Stomach (tissue), 9 donors: Measurements from ENCODE around the gene OR52W1. TPM values are rescaled to one million over a fixed set of nuclear protein-coding genes. Genes with fewer than 3 reads are reported as not detected.
A peak's percentile ranks its signal among the peaks of the same experiment; 100 is the strongest.

Experiments
- DNase-seq, 2 donors: peaks; one replicate each; pipeline versions ENCODE4 v3.0.0 to v3.0.0-alpha.2; 2013 to 2019
- H3K27ac ChIP-seq, 5 donors: fragments of 200-600 bp in 4 of 5; sonication (generic) in 4 of 5; one replicate each; pipeline ENCODE4 v1.5.1; 2013 to 2019; ENCODE audit warnings: mild to moderate bottlenecking in 1 of 5, moderate library complexity in 1 of 5
- H3K27me3 ChIP-seq, 3 donors: fragments of 200-600 bp; sonication (generic); one replicate each; pipeline ENCODE4 v1.5.1; 2017 to 2019; ENCODE audit warnings: mixed run types in 1 of 3
- H3K36me3 ChIP-seq, 4 donors: fragments of 200-600 bp; sonication (generic); 1 replicate in 3 of 4; 2 replicates in 1 of 4; pipeline ENCODE4 v1.5.1; 2016 to 2019
- H3K4me1 ChIP-seq, 4 donors: fragments of 200-600 bp; sonication (generic); one replicate each; pipeline ENCODE4 v1.5.1; 2016 to 2019
- H3K4me3 ChIP-seq, 4 donors: fragments of 200-600 bp; sonication (generic) in 3 of 4; one replicate each; pipeline ENCODE4 v1.5.1; 2016 to 2019; ENCODE audit warnings: mild to moderate bottlenecking in 1 of 4
- H3K9me3 ChIP-seq, 4 donors: fragments of 200-600 bp; sonication (generic); one replicate each; pipeline ENCODE4 v1.5.1; 2016 to 2019
- EP300 ChIP-seq: sonication (generic); formaldehyde crosslinking; IDR thresholded peaks from one replicate; pipeline ENCODE4 v1.6.1; 2017; ENCODE audit warnings: antibody characterized with exemption
- POLR2A ChIP-seq, 4 donors: fragments of 450-650 bp; IDR thresholded peaks; one replicate each; pipeline ENCODE4 v1.6.1; 2016; ENCODE audit warnings: antibody characterized with exemption in 4 of 4, control low read depth in 2 of 4, mild to moderate bottlenecking in 1 of 4, moderate library complexity in 1 of 4
- POLR2AphosphoS5 ChIP-seq, 3 donors: sonication (generic); formaldehyde crosslinking; IDR thresholded peaks; one replicate each; pipeline ENCODE4 v1.6.1; 2016; ENCODE audit warnings: antibody characterized with exemption in 3 of 3
- WGBS, 5 donors: extraction: QIAGEN DNeasy Blood & Tissue Kit in 3 of 5; methylation state at CpG; one replicate each; pipeline versions ENCODE4 v1.1.5 to v1.1.7; 2013 to 2018; 5-methylcytosine and 5-hydroxymethylcytosine counted together
- intact Hi-C: fragments of 100-400 bp; cut with DNase I; formaldehyde crosslinking; loops from one replicate; pipeline ENCODE4 v1.15.1; 2023; ENCODE audit warnings: low total_unique reads
- polyA plus RNA-seq, 3 donors: library from polyadenylated mRNA; stranded (reverse); fragments of 200-250 nt; gene quantifications; one replicate each; pipeline ENCODE4 v1.2.3, GENCODE V29; 2013
- total RNA-seq, 5 donors: library from RNA; depleted of rRNA; stranded (reverse); fragments of >200 nt; gene quantifications; one replicate each; pipeline versions ENCODE4 v1.1.0 to v1.2.3, GENCODE V29; 2014 to 2016
- TF ChIP-seq, protein P1 (sequence below), 7 experiments: fragments of 450-650 bp in 4 of 7; fragments of 200-600 bp in 3 of 7; sonication (generic) in 3 of 7; IDR thresholded peaks; one replicate each; pipeline ENCODE4 v1.5.1; 2016 to 2019; ENCODE audit warnings: antibody characterized with exemption in 7 of 7, control low read depth in 2 of 7, mild to moderate bottlenecking in 1 of 7
- donor health status: healthy with polysubstance abuse.
- donor health status: Bipolar disorder and iron deficiency.
- donor health status: healthy.

The OR52W1 gene
- total and polyA plus RNA-seq, 8 donors, result not detected

DNA sequence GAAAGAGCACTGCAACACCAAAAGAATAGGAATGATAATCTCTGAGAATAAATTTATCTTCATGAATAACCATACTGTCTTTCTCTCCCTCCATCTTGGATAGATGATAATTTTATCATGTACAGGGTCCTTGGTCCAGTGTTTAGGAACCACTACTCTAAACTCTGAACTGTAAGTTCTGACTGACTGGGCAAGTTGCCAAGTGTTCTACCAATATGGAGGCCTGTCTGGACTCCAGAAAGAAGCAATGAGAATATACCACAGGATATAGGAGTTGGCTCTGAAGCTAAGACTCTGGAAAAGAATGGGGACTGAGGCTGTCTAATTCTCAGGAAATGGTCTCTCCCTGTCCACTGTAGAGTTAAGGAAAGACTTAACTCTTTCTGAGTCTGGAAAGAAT, 33.9 kb downstream of the OR52W1 start:
- H3K36me3 ChIP-seq, result no peaks in the 10 kb centered on the region
- no peak for DNase-seq
- H3K4me1 ChIP-seq, result peaks cover 21 to 49% (median 34%) of the 10 kb centered on the region in 4 donors
- peak overlapping the region in 1 of 4 donors; percentile 80 for H3K4me3 ChIP-seq
- H3K27ac ChIP-seq, result peak overlapping the region in 1 of 5 donors; percentile 92
- no peaks in the 10 kb centered on the region for H3K27me3 ChIP-seq
- H3K9me3 ChIP-seq, result no peaks in the 10 kb centered on the region
- TF ChIP-seq EP300 (no peak), POLR2A (IDR thresholded peaks at IDR 0.05) (no peak), POLR2AphosphoS5 (IDR thresholded peaks at IDR 0.05) (no peak)
- TF ChIP-seq, protein P1, sequence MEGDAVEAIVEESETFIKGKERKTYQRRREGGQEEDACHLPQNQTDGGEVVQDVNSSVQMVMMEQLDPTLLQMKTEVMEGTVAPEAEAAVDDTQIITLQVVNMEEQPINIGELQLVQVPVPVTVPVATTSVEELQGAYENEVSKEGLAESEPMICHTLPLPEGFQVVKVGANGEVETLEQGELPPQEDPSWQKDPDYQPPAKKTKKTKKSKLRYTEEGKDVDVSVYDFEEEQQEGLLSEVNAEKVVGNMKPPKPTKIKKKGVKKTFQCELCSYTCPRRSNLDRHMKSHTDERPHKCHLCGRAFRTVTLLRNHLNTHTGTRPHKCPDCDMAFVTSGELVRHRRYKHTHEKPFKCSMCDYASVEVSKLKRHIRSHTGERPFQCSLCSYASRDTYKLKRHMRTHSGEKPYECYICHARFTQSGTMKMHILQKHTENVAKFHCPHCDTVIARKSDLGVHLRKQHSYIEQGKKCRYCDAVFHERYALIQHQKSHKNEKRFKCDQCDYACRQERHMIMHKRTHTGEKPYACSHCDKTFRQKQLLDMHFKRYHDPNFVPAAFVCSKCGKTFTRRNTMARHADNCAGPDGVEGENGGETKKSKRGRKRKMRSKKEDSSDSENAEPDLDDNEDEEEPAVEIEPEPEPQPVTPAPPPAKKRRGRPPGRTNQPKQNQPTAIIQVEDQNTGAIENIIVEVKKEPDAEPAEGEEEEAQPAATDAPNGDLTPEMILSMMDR (IDR thresholded peaks at IDR 0.05), result no peak
- intact Hi-C loops, result no loop called here

DNA sequence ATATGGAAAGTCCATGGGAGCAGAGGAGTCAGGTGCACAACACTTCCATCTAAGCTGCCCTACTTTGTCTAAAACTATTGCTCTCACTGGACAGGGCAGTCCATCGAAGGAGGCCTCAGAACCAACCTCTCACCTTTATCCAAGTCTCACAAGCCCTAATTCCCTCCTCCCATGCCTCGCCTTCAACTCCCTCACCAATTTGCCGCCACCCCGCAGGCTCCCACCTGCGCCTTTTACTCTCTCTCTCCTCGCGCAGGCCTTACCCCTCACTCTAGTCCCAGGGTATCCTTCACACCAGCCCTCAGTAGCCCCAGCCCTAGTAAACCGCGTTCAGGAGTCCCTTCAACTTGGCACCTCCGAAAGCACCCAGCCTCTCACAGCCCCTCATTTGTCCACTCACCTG, 35.0 kb downstream of the OR52W1 start:
- Histone ChIP-seq H3K27ac (peak overlapping the region; percentile 87 to 96 (median 92)), H3K36me3 (no peaks in the 10 kb centered on the region), H3K4me1 (peaks cover 21 to 45% (median 34%) of the 10 kb centered on the region in 4 donors), H3K9me3 (no peaks in the 10 kb centered on the region), H3K27me3 (no peaks in the 10 kb centered on the region), H3K4me3 (peak overlapping the region; percentile 71 to 85 (median 78))
- TF ChIP-seq, protein P1 (IDR thresholded peaks at IDR 0.05), result no peak
- WGBS, 5 donors, result 0 to 2% (median 1%) methylated on average over 10 of the region's 10 CpGs
- intact Hi-C loops, result no loop called here
- DNase-seq, result no peak

DNA sequence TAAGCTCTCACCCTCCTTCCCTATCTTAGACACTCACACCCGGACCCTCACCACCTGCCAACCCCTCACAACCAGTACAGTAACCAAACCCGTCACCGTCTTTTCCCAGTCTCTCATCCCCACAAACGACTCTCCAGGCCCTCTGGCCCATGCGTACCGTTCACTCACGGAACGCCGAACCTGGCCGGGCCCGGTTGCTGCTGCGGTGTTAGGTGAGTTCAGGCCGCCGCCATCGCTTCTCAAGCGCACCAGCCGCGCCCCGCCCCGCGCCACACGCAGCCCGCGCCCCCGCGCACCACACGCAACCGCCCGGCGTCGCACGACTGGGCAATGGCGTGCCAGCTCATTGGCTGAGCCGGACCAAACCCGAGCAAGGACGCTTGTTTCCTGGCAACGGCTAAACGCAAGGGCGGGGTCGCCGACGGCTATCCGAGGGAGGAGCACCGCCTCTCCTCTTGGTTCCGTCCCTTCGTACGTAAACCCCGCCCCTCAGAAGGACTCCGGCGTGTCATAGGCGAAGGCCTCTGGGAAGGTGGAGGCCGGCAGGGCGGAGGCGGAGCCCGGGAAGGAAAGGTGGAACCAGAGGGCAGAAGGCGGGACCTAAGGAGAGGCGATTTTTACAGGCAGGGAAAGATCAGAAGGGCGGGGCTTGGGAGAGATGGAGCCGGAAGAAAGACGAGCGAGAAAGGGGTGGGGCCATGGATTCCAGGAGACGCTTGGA, 35.5 kb downstream of the OR52W1 start, which contains the start of gene FHIP1B:
Gene FHIP1B, minus strand, starts transcription at position 250 of the 721 bp plus-strand sequence. CDS start 10,120 bp downstream, outside the sequence.
- peak within 1 kb of the TSS; percentile 87 to 96 (median 92) for H3K27ac ChIP-seq
- H3K9me3 ChIP-seq, result no peaks in the 10 kb centered on the region
- intact Hi-C loops, result no loop called here
- TF ChIP-seq, protein P1 (IDR thresholded peaks at IDR 0.05), result no peak
- no peak for TF ChIP-seq EP300
- peak; percentile 72 to 95 (median 82) for TF ChIP-seq POLR2AphosphoS5 (IDR thresholded peaks at IDR 0.05)
- TF ChIP-seq POLR2A (IDR thresholded peaks at IDR 0.05), result peak in 1 of 4 donors; percentile 18
- peaks cover 21 to 41% (median 31%) of the 10 kb centered on the region in 4 donors for H3K4me1 ChIP-seq
- peak; percentile 100 for DNase-seq
- H3K4me3 ChIP-seq, result peak within 1 kb of the TSS; percentile 71 to 85 (median 78)
- H3K36me3 ChIP-seq, result no peaks in the 10 kb centered on the region
- no peaks in the 10 kb centered on the region for H3K27me3 ChIP-seq
- WGBS, 5 donors, result 0 to 1% (median 0%) methylated on average over 49 to 62 of the region's 62 CpGs

DNA sequence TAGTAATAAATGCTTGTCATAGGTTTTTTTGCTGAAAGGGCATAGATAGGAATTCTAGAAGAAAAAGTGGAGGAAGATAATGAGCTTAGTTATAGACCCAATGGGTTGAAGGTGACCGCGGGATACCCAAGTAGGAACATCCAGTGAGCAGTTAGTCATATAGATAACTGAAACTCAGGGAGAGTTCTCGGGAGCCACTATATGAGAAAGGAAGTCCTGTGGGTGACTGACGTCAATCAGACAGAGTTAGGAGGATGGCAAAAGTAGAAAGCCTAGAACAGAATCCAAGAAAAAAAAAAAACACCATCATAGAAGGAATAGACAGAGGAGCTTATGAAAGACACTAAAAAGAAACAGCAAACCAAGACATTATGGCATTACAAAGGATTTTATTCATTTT, 38.2 kb downstream of the OR52W1 start:
- Histone ChIP-seq H3K27me3 (no peaks in the 10 kb centered on the region), H3K9me3 (no peaks in the 10 kb centered on the region), H3K27ac (no peak overlapping the region), H3K4me3 (no peak overlapping the region), H3K36me3 (no peaks in the 10 kb centered on the region), H3K4me1 (peaks cover 15 to 26% (median 19%) of the 10 kb centered on the region in 4 donors)
- TF ChIP-seq POLR2AphosphoS5 (IDR thresholded peaks at IDR 0.05) (no peak), POLR2A (IDR thresholded peaks at IDR 0.05) (no peak), EP300 (no peak)
- TF ChIP-seq, protein P1 (IDR thresholded peaks at IDR 0.05), result no peak
- no peak for DNase-seq
- intact Hi-C loops, result no loop called here
- 82 to 92% (median 82%) methylated on average over 4 of the region's 4 CpGs for WGBS, 5 donors
